Thyroid gland (tissue), 4 donors: ENCODE results near the gene GJD4.

Source experiments
- POLR2A ChIP-seq, 2 donors: fragments of 450-650 bp; IDR thresholded peaks; one replicate each; pipeline ENCODE4 v1.6.1; 2017; ENCODE audit warnings: antibody characterized with exemption in 2 of 2, mild to moderate bottlenecking in 2 of 2, moderate library complexity in 1 of 2
- TF ChIP-seq, protein P1 (sequence below), 6 experiments: fragments of 200-600 bp in 3 of 6; fragments of 450-650 bp in 3 of 6; sonication (generic) in 3 of 6; IDR thresholded peaks; one replicate each; pipeline ENCODE4 v1.5.1; 2016 to 2019; ENCODE audit warnings: antibody characterized with exemption in 6 of 6, mild to moderate bottlenecking in 2 of 6, inconsistent platforms in 1 of 6, moderate library complexity in 1 of 6

DNA sequence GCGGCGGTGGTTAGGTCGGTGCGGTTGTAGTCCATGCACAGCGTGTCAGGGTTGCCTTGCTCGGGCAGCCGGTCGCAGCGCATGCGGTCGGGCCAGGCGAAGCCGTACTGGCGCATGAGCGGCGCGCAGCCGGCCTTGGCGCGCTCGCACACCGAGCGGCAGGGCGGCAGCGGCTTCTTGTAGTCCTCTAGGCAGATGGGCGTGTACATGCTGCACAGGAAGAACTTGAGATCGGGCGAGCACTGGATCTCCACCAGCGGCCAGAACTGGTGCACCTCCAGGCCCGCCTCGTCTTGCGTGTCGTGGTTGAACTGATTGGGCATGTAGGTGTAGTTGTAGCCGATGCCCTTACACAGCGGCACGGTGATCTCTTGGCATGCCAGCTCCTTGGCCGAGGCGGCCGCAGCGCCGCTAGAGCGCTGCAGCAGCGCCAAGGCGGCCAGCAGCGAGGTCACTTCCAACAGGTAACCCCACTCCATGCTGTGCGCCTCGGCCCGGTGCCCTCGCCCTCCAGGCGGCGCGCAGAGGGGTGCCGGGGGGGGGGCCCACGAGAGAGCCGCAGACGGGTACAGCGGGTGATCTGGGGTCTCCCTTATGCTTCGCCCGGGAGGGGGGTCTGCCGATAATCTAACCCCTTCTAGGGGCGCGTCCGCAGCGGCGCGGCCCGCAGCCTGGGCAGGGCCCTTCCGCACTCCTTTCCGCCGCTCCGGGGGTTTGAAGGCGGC lies 36.0 kb downstream of the GJD4 start:
- TF ChIP-seq, protein P1, sequence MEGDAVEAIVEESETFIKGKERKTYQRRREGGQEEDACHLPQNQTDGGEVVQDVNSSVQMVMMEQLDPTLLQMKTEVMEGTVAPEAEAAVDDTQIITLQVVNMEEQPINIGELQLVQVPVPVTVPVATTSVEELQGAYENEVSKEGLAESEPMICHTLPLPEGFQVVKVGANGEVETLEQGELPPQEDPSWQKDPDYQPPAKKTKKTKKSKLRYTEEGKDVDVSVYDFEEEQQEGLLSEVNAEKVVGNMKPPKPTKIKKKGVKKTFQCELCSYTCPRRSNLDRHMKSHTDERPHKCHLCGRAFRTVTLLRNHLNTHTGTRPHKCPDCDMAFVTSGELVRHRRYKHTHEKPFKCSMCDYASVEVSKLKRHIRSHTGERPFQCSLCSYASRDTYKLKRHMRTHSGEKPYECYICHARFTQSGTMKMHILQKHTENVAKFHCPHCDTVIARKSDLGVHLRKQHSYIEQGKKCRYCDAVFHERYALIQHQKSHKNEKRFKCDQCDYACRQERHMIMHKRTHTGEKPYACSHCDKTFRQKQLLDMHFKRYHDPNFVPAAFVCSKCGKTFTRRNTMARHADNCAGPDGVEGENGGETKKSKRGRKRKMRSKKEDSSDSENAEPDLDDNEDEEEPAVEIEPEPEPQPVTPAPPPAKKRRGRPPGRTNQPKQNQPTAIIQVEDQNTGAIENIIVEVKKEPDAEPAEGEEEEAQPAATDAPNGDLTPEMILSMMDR (IDR thresholded peaks at IDR 0.05): peak in 1 of 6 experiments; percentile 6
- TF ChIP-seq POLR2A (IDR thresholded peaks at IDR 0.05): peak in 1 of 2 donors; percentile 62
